CD4-positive, alpha-beta T cell (primary cell): ENCODE data around the gene KCNQ2. TPM values are rescaled to one million over a fixed set of nuclear protein-coding genes. Genes with fewer than 3 reads are reported as not detected.

Source experiments
- ATAC-seq: fragments of 200-7000 bp; cut with Tn5 transposase; one replicate; pipeline ENCODE4 v1.10.0; 2022; ENCODE audit warnings: mild to moderate bottlenecking; ENCODE audit not compliant: poor library complexity
- CTCF ChIA-PET: fragments of 350-600 bp; sonication (Branson Sonifier 250); formaldehyde crosslinking; loops from one replicate; lab custom pipeline; 2021; ENCODE audit warnings: antibody characterized with exemption, inconsistent platforms; lab: Charles Lee
- POLR2A ChIA-PET: fragments of 350-600 bp; sonication (Branson Sonifier 250); formaldehyde crosslinking; loops from one replicate; lab custom pipeline; 2021; ENCODE audit warnings: antibody characterized with exemption, inconsistent platforms; lab: Charles Lee
- DNase-seq, 14 experiments: peaks; one replicate each; pipeline ENCODE4 v3.0.0-alpha.2; 2013 to 2020; ENCODE audit warnings: mixed read lengths in 2 of 14
- H3K27ac ChIP-seq, 2 donors: one replicate each; pipeline versions ENCODE4 v1.5.1 to v1.7.0; 2013; ENCODE audit warnings: low read length in 2 of 2, low read depth in 1 of 2, mild to moderate bottlenecking in 1 of 2
- H3K27me3 ChIP-seq, 2 experiments: 1 replicate in 1 of 2; 2 replicates in 1 of 2; pipeline versions ENCODE4 v1.6.1 to v1.7.0; 2013; ENCODE audit warnings: low read length in 2 of 2, control low read depth in 1 of 2, mild to moderate bottlenecking in 1 of 2, moderate library complexity in 1 of 2; ENCODE audit not compliant: insufficient read depth in 2 of 2, control insufficient read depth in 1 of 2
- H3K36me3 ChIP-seq: one replicate; pipeline ENCODE4 v1.6.1; 2013; ENCODE audit warnings: low read length, control low read depth; ENCODE audit not compliant: insufficient read depth
- H3K4me1 ChIP-seq: one replicate; pipeline ENCODE4 v1.6.1; 2013; ENCODE audit warnings: low read length, control low read depth; ENCODE audit not compliant: insufficient read depth
- H3K4me3 ChIP-seq: one replicate; pipeline ENCODE4 v1.5.1; 2013; ENCODE audit warnings: mild to moderate bottlenecking, low read length, moderate library complexity
- H3K9me3 ChIP-seq, 2 experiments: 1 replicate in 1 of 2; 2 replicates in 1 of 2; pipeline versions ENCODE4 v1.6.1 to v1.7.0; 2013; ENCODE audit warnings: low read length in 2 of 2, mild to moderate bottlenecking in 2 of 2, control low read depth in 1 of 2, moderate library complexity in 1 of 2; ENCODE audit not compliant: control insufficient read depth in 1 of 2, insufficient read depth in 1 of 2
- H3K27ac Mint-ChIP-seq: one replicate; pipeline ENCODE4 v1.8.0; 2020; ENCODE audit warnings: mixed read lengths
- H3K27me3 Mint-ChIP-seq: one replicate; pipeline ENCODE4 v1.8.0; 2021; ENCODE audit warnings: mixed read lengths
- H3K36me3 Mint-ChIP-seq: one replicate; pipeline ENCODE4 v1.8.0; 2021; ENCODE audit warnings: low read depth, mixed read lengths
- H3K4me1 Mint-ChIP-seq: one replicate; pipeline ENCODE4 v1.8.0; 2021; ENCODE audit warnings: low read depth, mixed read lengths
- H3K4me3 Mint-ChIP-seq: one replicate; pipeline ENCODE4 v1.8.0; 2020; ENCODE audit warnings: mild to moderate bottlenecking, mixed read lengths
- H3K9me3 Mint-ChIP-seq: one replicate; pipeline ENCODE4 v1.8.0; 2020; ENCODE audit warnings: mixed read lengths
- intact Hi-C, 2 experiments: fragments of 100-400 bp; cut with DNase I in 1 of 2; cut with micrococcal nuclease in 1 of 2; formaldehyde crosslinking; loops; one replicate each; pipeline versions ENCODE4 v1.15.1 to v1.9.0; 2023 to 2025; cut with DNase I, micrococcal nuclease
- total RNA-seq, 174 experiments: library from RNA in 2 of 174; stranded (reverse) in 2 of 174; gene quantifications; one replicate each; pipeline ENCODE4 v1.2.3 and lab custom pipeline; 2021 to 2026
- TF ChIP-seq, protein P1 (sequence below): fragments of 200-600 bp; IDR thresholded peaks from one replicate; pipeline ENCODE4 v1.8.0; 2022; ENCODE audit warnings: antibody characterized with exemption, mild to moderate bottlenecking

Gene KCNQ2
- total RNA-seq, 2 experiments from 2014 or later, result not detected

GRCh38 chr20:63438121-63438520 is 34.3 kb downstream of the KCNQ2 start:
- Histone ChIP-seq H3K9me3 (peaks cover 0 to 10% of the 10 kb centered on the region in 2 experiments), H3K27me3 (peaks cover 0 to 4% of the 10 kb centered on the region in 2 experiments), H3K4me3 (no peak overlapping the region), H3K27ac (no peak overlapping the region), H3K36me3 (no peaks in the 10 kb centered on the region), H3K4me1 (peaks cover 29% of the 10 kb centered on the region)
- peaks cover 6% of the 10 kb centered on the region for H3K27me3 Mint-ChIP-seq
- peaks cover 24% of the 10 kb centered on the region for H3K4me1 Mint-ChIP-seq
- no peaks in the 10 kb centered on the region for H3K36me3 Mint-ChIP-seq
- TF ChIP-seq, protein P1, sequence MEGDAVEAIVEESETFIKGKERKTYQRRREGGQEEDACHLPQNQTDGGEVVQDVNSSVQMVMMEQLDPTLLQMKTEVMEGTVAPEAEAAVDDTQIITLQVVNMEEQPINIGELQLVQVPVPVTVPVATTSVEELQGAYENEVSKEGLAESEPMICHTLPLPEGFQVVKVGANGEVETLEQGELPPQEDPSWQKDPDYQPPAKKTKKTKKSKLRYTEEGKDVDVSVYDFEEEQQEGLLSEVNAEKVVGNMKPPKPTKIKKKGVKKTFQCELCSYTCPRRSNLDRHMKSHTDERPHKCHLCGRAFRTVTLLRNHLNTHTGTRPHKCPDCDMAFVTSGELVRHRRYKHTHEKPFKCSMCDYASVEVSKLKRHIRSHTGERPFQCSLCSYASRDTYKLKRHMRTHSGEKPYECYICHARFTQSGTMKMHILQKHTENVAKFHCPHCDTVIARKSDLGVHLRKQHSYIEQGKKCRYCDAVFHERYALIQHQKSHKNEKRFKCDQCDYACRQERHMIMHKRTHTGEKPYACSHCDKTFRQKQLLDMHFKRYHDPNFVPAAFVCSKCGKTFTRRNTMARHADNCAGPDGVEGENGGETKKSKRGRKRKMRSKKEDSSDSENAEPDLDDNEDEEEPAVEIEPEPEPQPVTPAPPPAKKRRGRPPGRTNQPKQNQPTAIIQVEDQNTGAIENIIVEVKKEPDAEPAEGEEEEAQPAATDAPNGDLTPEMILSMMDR, result no peak
- no peak overlapping the region for H3K27ac Mint-ChIP-seq
- DNase-seq, result no peak
- ChIA-PET POLR2A (no interaction called here), CTCF (no interaction called here)
- ATAC-seq, result no peak
- no peak overlapping the region for H3K4me3 Mint-ChIP-seq
- no peaks in the 10 kb centered on the region for H3K9me3 Mint-ChIP-seq
- intact Hi-C loops, result loop anchor here in 1 of 2 experiments (5.0 kb wide), 1 partner anchor 539 kb away; the partner anchor contains the start of gene SAMD10

DNA sequence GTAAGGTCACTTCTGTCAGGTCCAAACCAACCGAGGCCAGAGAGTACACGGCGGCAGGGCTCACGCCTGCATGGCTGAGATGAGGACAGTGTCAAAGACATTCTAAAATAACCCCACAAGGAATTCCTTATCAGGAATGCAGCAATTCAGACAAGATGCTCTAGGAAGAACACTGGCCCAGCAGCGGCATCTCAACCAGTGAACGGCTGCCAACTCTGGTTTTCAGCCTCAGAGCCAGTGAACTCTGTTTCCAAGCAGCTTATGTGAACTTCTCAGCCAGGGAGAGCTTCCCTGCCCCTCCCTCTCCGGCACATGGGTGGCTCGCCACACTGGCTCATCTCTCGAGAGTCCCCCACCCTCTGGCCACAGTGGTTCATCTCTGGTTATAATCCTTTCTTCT is 36.9 kb downstream of the KCNQ2 start:
- Histone ChIP-seq H3K27ac (no peak overlapping the region), H3K4me3 (no peak overlapping the region), H3K27me3 (peaks cover 0 to 3% of the 10 kb centered on the region in 2 experiments), H3K4me1 (peaks cover 13% of the 10 kb centered on the region), H3K9me3 (peaks cover 0 to 17% of the 10 kb centered on the region in 2 experiments), H3K36me3 (no peaks in the 10 kb centered on the region)
- Mint-ChIP-seq H3K27ac (no peak overlapping the region), H3K4me1 (peaks cover 10% of the 10 kb centered on the region), H3K9me3 (no peaks in the 10 kb centered on the region), H3K27me3 (peaks cover 6% of the 10 kb centered on the region), H3K4me3 (no peak overlapping the region), H3K36me3 (no peaks in the 10 kb centered on the region)
- DNase-seq (no peak), ATAC-seq (no peak)
- POLR2A ChIA-PET, result no interaction called here
- intact Hi-C loops, result loop anchor here in 1 of 2 experiments (5.0 kb wide), 1 partner anchor 542 kb away; the partner anchor contains the start of gene SAMD10
- TF ChIP-seq, protein P1, result no peak
- CTCF ChIA-PET, result no interaction called here

DNA sequence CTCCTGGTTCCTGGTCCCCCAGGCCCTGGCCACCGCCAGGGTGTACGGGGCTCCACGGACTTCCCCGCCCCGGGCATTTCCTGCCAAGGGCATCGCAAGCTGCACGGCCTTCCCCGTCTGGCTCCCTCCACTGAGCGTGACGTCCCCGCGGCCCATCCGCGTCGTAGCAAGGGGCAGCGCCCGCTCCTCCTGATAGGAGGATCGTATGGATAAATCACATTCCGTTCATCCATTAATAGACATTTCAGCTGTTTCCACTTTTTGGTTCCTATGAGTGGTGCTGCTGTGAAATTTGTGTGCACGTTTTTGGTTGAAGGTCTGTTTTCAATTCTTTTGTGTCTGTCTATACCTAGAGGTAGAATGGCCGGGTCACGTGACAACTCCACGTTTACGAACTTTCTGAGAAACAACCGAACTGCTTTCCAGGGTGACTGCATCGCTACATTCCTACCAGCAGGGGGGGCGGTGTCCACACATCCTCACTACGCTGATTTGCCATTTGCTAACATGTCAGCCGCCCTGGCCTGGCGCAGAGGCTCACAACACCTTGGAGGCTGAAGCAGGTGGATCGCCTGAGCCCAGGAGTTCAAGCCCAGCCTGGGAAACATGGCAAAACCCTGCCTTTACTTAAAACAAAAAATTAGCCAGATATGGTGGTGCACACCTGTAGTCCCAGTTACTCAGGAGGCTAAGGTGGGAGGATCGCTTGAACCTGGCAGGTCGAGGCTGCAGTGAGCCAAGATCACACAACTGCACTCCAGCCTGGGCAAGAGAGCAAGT is 37.7 kb downstream of the KCNQ2 start:
- H3K36me3 Mint-ChIP-seq, result no peaks in the 10 kb centered on the region
- Histone ChIP-seq H3K27ac (peak overlapping the region in 1 of 2 donors; percentile 11), H3K36me3 (no peaks in the 10 kb centered on the region), H3K4me3 (no peak overlapping the region), H3K27me3 (no peaks in the 10 kb centered on the region), H3K9me3 (peaks cover 0 to 17% of the 10 kb centered on the region in 2 experiments), H3K4me1 (peaks cover 11% of the 10 kb centered on the region)
- TF ChIP-seq, protein P1, result peak; percentile 84
- ATAC-seq, result peak; percentile 77
- ChIA-PET CTCF (no interaction called here), POLR2A (interaction anchor here (1.0 kb wide), 1 partner anchor 86 kb away, joined by 4 read pairs; the partner anchor contains the start of gene PPDPF)
- H3K9me3 Mint-ChIP-seq, result no peaks in the 10 kb centered on the region
- peak overlapping the region; percentile 20 for H3K4me3 Mint-ChIP-seq
- H3K27ac Mint-ChIP-seq, result peak overlapping the region; percentile 84
- peaks cover 10% of the 10 kb centered on the region for H3K4me1 Mint-ChIP-seq
- intact Hi-C loops, result loop anchor here in 1 of 2 experiments (5.0 kb wide), 1 partner anchor 543 kb away; the partner anchor contains the start of gene SAMD10
- peaks cover 6% of the 10 kb centered on the region for H3K27me3 Mint-ChIP-seq
- DNase-seq, result peak; percentile 59 to 91 (median 72)
